ES-I3 (cell line): ENCODE measurements around the gene ELMOD1.

ENCODE experiments used
- H3K36me3 ChIP-seq: 2 replicates; pipeline ENCODE4 v1.6.1; 2013; ENCODE audit warnings: mild to moderate bottlenecking, low read length, control low read depth, moderate library complexity; ENCODE audit not compliant: insufficient read depth
- H3K4me1 ChIP-seq: 2 replicates; pipeline ENCODE4 v1.6.1; 2013; ENCODE audit warnings: mild to moderate bottlenecking, control low read depth, low read length; ENCODE audit not compliant: insufficient read depth
- H3K9ac ChIP-seq: 2 replicates; pipeline ENCODE4 v1.6.1; 2013; ENCODE audit warnings: low read depth, mild to moderate bottlenecking, low read length, moderate library complexity
- H3K9me3 ChIP-seq: 2 replicates; pipeline ENCODE4 v1.6.1; 2013; ENCODE audit warnings: mild to moderate bottlenecking, low read length, moderate library complexity; ENCODE audit not compliant: control insufficient read depth, insufficient read depth

The ELMOD1 gene

GRCh38 chr11:107676336-107677057 lies 85.5 kb downstream of the ELMOD1 start:
- no peaks in the 10 kb centered on the region for H3K4me1 ChIP-seq
- no peaks in the 10 kb centered on the region for H3K9me3 ChIP-seq
- H3K9ac ChIP-seq, result no peak overlapping the region
- H3K36me3 ChIP-seq, result no peaks in the 10 kb centered on the region

GRCh38 chr11:107677924-107678631 lies 87.1 kb downstream of the ELMOD1 start:
- no peak overlapping the region for H3K9ac ChIP-seq
- no peaks in the 10 kb centered on the region for H3K4me1 ChIP-seq
- no peaks in the 10 kb centered on the region for H3K9me3 ChIP-seq
- H3K36me3 ChIP-seq, result no peaks in the 10 kb centered on the region

GRCh38 chr11:107678632-107678971 lies 87.7 kb downstream of the ELMOD1 start:
- no peaks in the 10 kb centered on the region for H3K9me3 ChIP-seq
- no peaks in the 10 kb centered on the region for H3K36me3 ChIP-seq
- no peaks in the 10 kb centered on the region for H3K4me1 ChIP-seq
- no peak overlapping the region for H3K9ac ChIP-seq

GRCh38 chr11:107679255-107680024 lies 88.5 kb downstream of the ELMOD1 start:
- H3K36me3 ChIP-seq, result no peaks in the 10 kb centered on the region
- H3K9me3 ChIP-seq, result no peaks in the 10 kb centered on the region
- H3K4me1 ChIP-seq, result no peaks in the 10 kb centered on the region
- no peak overlapping the region for H3K9ac ChIP-seq

- Histone ChIP-seq H3K36me3 (no peaks in the 10 kb centered on the region), H3K9ac (no peak overlapping the region), H3K4me1 (no peaks in the 10 kb centered on the region)
These were observed 91.2 kb downstream of the ELMOD1 start for GRCh38 chr11:107682171-107682570.

GRCh38 chr11:107682572-107682971 lies 91.6 kb downstream of the ELMOD1 start:
- H3K4me1 ChIP-seq, result no peaks in the 10 kb centered on the region
- no peak overlapping the region for H3K9ac ChIP-seq
- no peaks in the 10 kb centered on the region for H3K36me3 ChIP-seq
- no peaks in the 10 kb centered on the region for H3K9me3 ChIP-seq

More at GRCh38 chr11:107682171-107682570, 91.2 kb downstream of the ELMOD1 start:
- no peaks in the 10 kb centered on the region for H3K9me3 ChIP-seq

GRCh38 chr11:107683061-107683460 lies 92.1 kb downstream of the ELMOD1 start:
- no peaks in the 10 kb centered on the region for H3K9me3 ChIP-seq
- no peaks in the 10 kb centered on the region for H3K36me3 ChIP-seq
- no peaks in the 10 kb centered on the region for H3K4me1 ChIP-seq

GRCh38 chr11:107683807-107684206 lies 92.9 kb downstream of the ELMOD1 start:
- Histone ChIP-seq H3K36me3 (no peaks in the 10 kb centered on the region), H3K9ac (no peak overlapping the region), H3K4me1 (no peaks in the 10 kb centered on the region), H3K9me3 (no peaks in the 10 kb centered on the region)

More at GRCh38 chr11:107683061-107683460, 92.1 kb downstream of the ELMOD1 start:
- no peak overlapping the region for H3K9ac ChIP-seq

- Histone ChIP-seq H3K9ac (no peak overlapping the region), H3K36me3 (no peaks in the 10 kb centered on the region), H3K4me1 (no peaks in the 10 kb centered on the region), H3K9me3 (no peaks in the 10 kb centered on the region)
These were observed 97.5 kb downstream of the ELMOD1 start for GRCh38 chr11:107688322-107688918.

- Histone ChIP-seq H3K4me1 (no peaks in the 10 kb centered on the region), H3K9me3 (no peaks in the 10 kb centered on the region), H3K9ac (no peak overlapping the region), H3K36me3 (no peaks in the 10 kb centered on the region)
These were observed 98.6 kb downstream of the ELMOD1 start for GRCh38 chr11:107689317-107690202.

- no peaks in the 10 kb centered on the region for H3K9me3 ChIP-seq
- peaks cover 6% of the 10 kb centered on the region; the same call in 1 of the 2 replicates for H3K4me1 ChIP-seq
- no peak overlapping the region for H3K9ac ChIP-seq
- no peaks in the 10 kb centered on the region for H3K36me3 ChIP-seq
These were observed 100.2 kb downstream of the ELMOD1 start for GRCh38 chr11:107691000-107691750.

GRCh38 chr11:107695446-107695845 lies 104.5 kb downstream of the ELMOD1 start:
- no peaks in the 10 kb centered on the region for H3K9me3 ChIP-seq
- no peaks in the 10 kb centered on the region for H3K36me3 ChIP-seq
- no peak overlapping the region for H3K9ac ChIP-seq
- peaks cover 6% of the 10 kb centered on the region for H3K4me1 ChIP-seq

- H3K36me3 ChIP-seq, result no peaks in the 10 kb centered on the region
- peaks cover 6% of the 10 kb centered on the region for H3K4me1 ChIP-seq
- no peaks in the 10 kb centered on the region for H3K9me3 ChIP-seq
- no peak overlapping the region for H3K9ac ChIP-seq
These were observed 105.2 kb downstream of the ELMOD1 start for GRCh38 chr11:107696140-107696539.
